Measurements from ENCODE around the gene KNSTRN.

DNA sequence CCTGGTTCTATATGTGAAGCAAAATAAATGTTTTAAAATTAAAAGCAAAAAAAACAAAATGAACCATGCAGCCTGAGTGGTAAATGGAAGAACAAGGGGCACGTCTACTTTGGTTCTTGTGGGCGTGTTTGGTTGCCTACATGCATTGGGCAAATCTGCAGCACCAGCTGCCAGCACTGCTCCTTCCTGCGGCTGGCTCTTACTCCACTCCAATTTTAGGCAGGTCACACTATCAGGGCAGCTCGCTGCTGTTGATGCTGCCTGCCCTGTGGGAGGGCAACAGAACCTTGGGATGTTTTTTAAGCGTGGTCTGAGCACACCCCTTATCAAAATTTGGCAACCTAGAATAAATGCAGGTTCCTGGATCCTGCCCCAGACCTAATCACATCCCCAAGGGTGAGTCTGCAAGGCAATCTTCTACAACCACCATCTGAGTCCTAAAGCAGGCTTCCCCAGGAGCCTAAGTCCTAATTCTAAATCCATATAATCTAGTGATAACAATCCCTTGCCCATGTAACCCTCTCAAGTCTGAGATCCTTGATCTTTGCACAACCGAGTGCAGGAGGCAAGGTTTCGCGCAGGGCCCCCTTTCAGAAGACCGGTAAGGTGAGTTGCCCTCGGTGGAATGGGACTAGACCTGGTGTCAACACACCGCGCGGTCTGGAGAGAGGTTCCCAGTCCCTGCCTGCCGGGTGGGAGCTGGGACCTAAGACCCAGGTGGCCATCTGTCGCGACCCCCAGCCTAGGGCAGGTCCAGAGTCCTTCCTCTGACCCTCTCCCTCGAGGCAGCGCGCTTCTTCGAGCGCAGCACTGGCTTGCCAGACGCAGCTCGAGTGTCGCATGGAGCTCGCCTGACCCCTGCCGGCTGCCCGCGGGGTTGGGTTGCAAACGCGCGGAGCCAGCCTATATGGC, 39.0 kb downstream of the KNSTRN start:
- TF ChIP-seq, protein P1, sequence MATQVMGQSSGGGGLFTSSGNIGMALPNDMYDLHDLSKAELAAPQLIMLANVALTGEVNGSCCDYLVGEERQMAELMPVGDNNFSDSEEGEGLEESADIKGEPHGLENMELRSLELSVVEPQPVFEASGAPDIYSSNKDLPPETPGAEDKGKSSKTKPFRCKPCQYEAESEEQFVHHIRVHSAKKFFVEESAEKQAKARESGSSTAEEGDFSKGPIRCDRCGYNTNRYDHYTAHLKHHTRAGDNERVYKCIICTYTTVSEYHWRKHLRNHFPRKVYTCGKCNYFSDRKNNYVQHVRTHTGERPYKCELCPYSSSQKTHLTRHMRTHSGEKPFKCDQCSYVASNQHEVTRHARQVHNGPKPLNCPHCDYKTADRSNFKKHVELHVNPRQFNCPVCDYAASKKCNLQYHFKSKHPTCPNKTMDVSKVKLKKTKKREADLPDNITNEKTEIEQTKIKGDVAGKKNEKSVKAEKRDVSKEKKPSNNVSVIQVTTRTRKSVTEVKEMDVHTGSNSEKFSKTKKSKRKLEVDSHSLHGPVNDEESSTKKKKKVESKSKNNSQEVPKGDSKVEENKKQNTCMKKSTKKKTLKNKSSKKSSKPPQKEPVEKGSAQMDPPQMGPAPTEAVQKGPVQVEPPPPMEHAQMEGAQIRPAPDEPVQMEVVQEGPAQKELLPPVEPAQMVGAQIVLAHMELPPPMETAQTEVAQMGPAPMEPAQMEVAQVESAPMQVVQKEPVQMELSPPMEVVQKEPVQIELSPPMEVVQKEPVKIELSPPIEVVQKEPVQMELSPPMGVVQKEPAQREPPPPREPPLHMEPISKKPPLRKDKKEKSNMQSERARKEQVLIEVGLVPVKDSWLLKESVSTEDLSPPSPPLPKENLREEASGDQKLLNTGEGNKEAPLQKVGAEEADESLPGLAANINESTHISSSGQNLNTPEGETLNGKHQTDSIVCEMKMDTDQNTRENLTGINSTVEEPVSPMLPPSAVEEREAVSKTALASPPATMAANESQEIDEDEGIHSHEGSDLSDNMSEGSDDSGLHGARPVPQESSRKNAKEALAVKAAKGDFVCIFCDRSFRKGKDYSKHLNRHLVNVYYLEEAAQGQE (IDR thresholded peaks at IDR 0.05; ENCODE audit: low read depth): no peak
- TF ChIP-seq EP300 (IDR thresholded peaks at IDR 0.05; ENCODE audit: borderline replicate concordance) (no peak), TAF1 (IDR thresholded peaks at IDR 0.05; ENCODE audit: low read depth) (no peak), TCF12 (IDR thresholded peaks at IDR 0.05; ENCODE audit: low read depth) (no peak), ZBTB7A (IDR thresholded peaks at IDR 0.05; ENCODE audit: low read depth) (no peak), YY1 (IDR thresholded peaks at IDR 0.05; ENCODE audit: low read depth) (no peak), RAD21 (IDR thresholded peaks at IDR 0.05; ENCODE audit: low read depth) (peak; percentile 91), CEBPB (IDR thresholded peaks at IDR 0.05) (no peak)
- TF ChIP-seq, protein P2, sequence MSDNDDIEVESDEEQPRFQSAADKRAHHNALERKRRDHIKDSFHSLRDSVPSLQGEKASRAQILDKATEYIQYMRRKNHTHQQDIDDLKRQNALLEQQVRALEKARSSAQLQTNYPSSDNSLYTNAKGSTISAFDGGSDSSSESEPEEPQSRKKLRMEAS (IDR thresholded peaks at IDR 0.05): peak; percentile 69
- TF ChIP-seq, protein P3, sequence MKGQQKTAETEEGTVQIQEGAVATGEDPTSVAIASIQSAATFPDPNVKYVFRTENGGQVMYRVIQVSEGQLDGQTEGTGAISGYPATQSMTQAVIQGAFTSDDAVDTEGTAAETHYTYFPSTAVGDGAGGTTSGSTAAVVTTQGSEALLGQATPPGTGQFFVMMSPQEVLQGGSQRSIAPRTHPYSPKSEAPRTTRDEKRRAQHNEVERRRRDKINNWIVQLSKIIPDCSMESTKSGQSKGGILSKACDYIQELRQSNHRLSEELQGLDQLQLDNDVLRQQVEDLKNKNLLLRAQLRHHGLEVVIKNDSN (IDR thresholded peaks at IDR 0.05): no peak; the same call in 1 of the 2 replicates
